OCI-LY3 (cell line): ENCODE measurements around the gene LTBP2.

ENCODE experiments used
- H2AFZ ChIP-seq: fragments of 200-600, 300-600 bp; shearing (Covaris generic); 2 replicates; pipeline ENCODE4 v1.6.0; 2014; ENCODE audit warnings: antibody characterized with exemption, low read depth, low read length
- H3K27ac ChIP-seq: fragments of 200-600, 300-600 bp; sonication (generic); 2 replicates; pipeline ENCODE4 v1.5.1; 2014; ENCODE audit warnings: mild to moderate bottlenecking, low read length, moderate library complexity, mixed read lengths
- H3K27me3 ChIP-seq: fragments of 200-600, 300-600 bp; sonication (generic); 2 replicates; pipeline ENCODE4 v1.6.1; 2014; ENCODE audit warnings: low read depth, low read length, mixed read lengths
- H3K36me3 ChIP-seq: fragments of 200-600, 300-600 bp; sonication (generic); replicated peaks from 2 replicates; pipeline ENCODE3; 2014; ENCODE audit warnings: low read depth, low read length, mixed read lengths
- H3K4me1 ChIP-seq: fragments of 300-600, 200-600 bp; sonication (generic); 2 replicates; pipeline ENCODE4 v1.6.1; 2014; ENCODE audit warnings: low read length, mixed read lengths
- H3K4me2 ChIP-seq: fragments of 200-600, 300-600 bp; sonication (generic); 2 replicates; pipeline ENCODE4 v1.6.1; 2014; ENCODE audit warnings: low read length, mixed read lengths
- H3K4me3 ChIP-seq: fragments of 300-600, 200-600 bp; sonication (generic); 2 replicates; pipeline ENCODE4 v1.5.1; 2014; ENCODE audit warnings: antibody characterized with exemption, mild to moderate bottlenecking, low read length, moderate library complexity
- H3K79me2 ChIP-seq: fragments of 300-600, 200-600 bp; shearing (Covaris generic); 2 replicates; pipeline ENCODE4 v1.6.1; 2014; ENCODE audit warnings: mild to moderate bottlenecking, low read length, mixed read lengths
- H3K9ac ChIP-seq: fragments of 300-600, 200-600 bp; shearing (Covaris generic); 2 replicates; pipeline ENCODE4 v1.6.0; 2014; ENCODE audit warnings: mild to moderate bottlenecking, low read length, moderate library complexity
- H3K9me3 ChIP-seq: fragments of 200-600, 300-600 bp; shearing (Covaris generic); 2 replicates; pipeline ENCODE4 v1.6.1; 2014; ENCODE audit warnings: low read length, mixed read lengths; ENCODE audit not compliant: insufficient read depth
- H4K20me1 ChIP-seq: fragments of 200-600, 300-600 bp; sonication (generic); 2 replicates; pipeline ENCODE4 v1.6.1; 2016; ENCODE audit warnings: low read length, mixed read lengths; ENCODE audit not compliant: insufficient read depth
- CTCF ChIP-seq: fragments of 200-600, 300-600 bp; sonication (generic); IDR thresholded peaks from 2 replicates; pipeline ENCODE4 v1.5.1; 2014; ENCODE audit warnings: antibody characterized with exemption, low read length, low read depth
- EZH2phosphoT487 ChIP-seq: fragments of 200-600 bp; shearing (Covaris generic); IDR thresholded peaks from 2 replicates; pipeline ENCODE4 v1.6.1; 2018; ENCODE audit warnings: antibody characterized with exemption, mixed run types, low read depth

The LTBP2 gene

GRCh38 chr14:74528406-74528805 lies 83.6 kb downstream of the LTBP2 start:
- no peak overlapping the region for H3K4me2 ChIP-seq
- no peak overlapping the region for H3K27ac ChIP-seq
- TF ChIP-seq CTCF (no peak), EZH2phosphoT487 (no peak)
- no peak overlapping the region for H3K4me3 ChIP-seq
- H3K9ac ChIP-seq, result no peak overlapping the region
- peaks cover 11% of the 10 kb centered on the region for H3K4me1 ChIP-seq
- H2AFZ ChIP-seq, result no peak overlapping the region
- H4K20me1 ChIP-seq, result no peaks in the 10 kb centered on the region
- H3K36me3 ChIP-seq, result no peaks in the 10 kb centered on the region
- H3K27me3 ChIP-seq, result peaks cover 29% of the 10 kb centered on the region
- no peaks in the 10 kb centered on the region for H3K9me3 ChIP-seq
- H3K79me2 ChIP-seq, result no peaks in the 10 kb centered on the region

GRCh38 chr14:74527736-74528280 lies 84.2 kb downstream of the LTBP2 start:
- Histone ChIP-seq H2AFZ (no peak overlapping the region), H3K27me3 (peaks cover 33% of the 10 kb centered on the region), H3K9ac (no peak overlapping the region), H3K36me3 (no peaks in the 10 kb centered on the region), H3K27ac (no peak overlapping the region), H3K4me3 (no peak overlapping the region), H3K4me2 (no peak overlapping the region), H3K4me1 (peaks cover 11% of the 10 kb centered on the region), H4K20me1 (no peaks in the 10 kb centered on the region), H3K79me2 (no peaks in the 10 kb centered on the region), H3K9me3 (no peaks in the 10 kb centered on the region)
- TF ChIP-seq EZH2phosphoT487 (no peak), CTCF (no peak)

GRCh38 chr14:74526854-74527585 lies 85.0 kb downstream of the LTBP2 start:
- H3K36me3 ChIP-seq, result no peaks in the 10 kb centered on the region
- no peak overlapping the region for H2AFZ ChIP-seq
- H3K9me3 ChIP-seq, result no peaks in the 10 kb centered on the region
- H3K4me1 ChIP-seq, result peaks cover 11% of the 10 kb centered on the region
- no peaks in the 10 kb centered on the region for H4K20me1 ChIP-seq
- no peak overlapping the region for H3K4me2 ChIP-seq
- TF ChIP-seq CTCF, result no peak
- no peak for TF ChIP-seq EZH2phosphoT487
- H3K9ac ChIP-seq, result no peak overlapping the region
- no peak overlapping the region for H3K27ac ChIP-seq
- no peaks in the 10 kb centered on the region for H3K79me2 ChIP-seq
- peaks cover 33% of the 10 kb centered on the region for H3K27me3 ChIP-seq
- H3K4me3 ChIP-seq, result no peak overlapping the region

- Histone ChIP-seq H4K20me1 (no peaks in the 10 kb centered on the region), H3K9me3 (no peaks in the 10 kb centered on the region), H3K9ac (no peak overlapping the region), H3K36me3 (no peaks in the 10 kb centered on the region), H3K4me2 (no peak overlapping the region), H3K27ac (no peak overlapping the region), H3K27me3 (peaks cover 33% of the 10 kb centered on the region), H2AFZ (no peak overlapping the region), H3K79me2 (no peaks in the 10 kb centered on the region), H3K4me3 (no peak overlapping the region), H3K4me1 (peaks cover 11% of the 10 kb centered on the region)
- TF ChIP-seq CTCF (no peak), EZH2phosphoT487 (no peak)
Observed at GRCh38 chr14:74525361-74525851, 86.6 kb downstream of the LTBP2 start.
